Measurements from ENCODE around the gene SETBP1. TPM values are rescaled to one million over a fixed set of nuclear protein-coding genes. Genes with fewer than 3 reads are reported as not detected.

The SETBP1 gene
- total RNA-seq, 1 experiment from 2014 or later: 14.0 TPM

GRCh38 chr18:44682871-44683221 lies 2.2 kb downstream of the SETBP1 start:
- intact Hi-C loops (cut with micrococcal nuclease; ENCODE audit: unreplicated experiment): loop anchor here (5.0 kb wide), 2 partner anchors 214 to 339 kb away; no protein-coding TSS in a partner anchor
- CTCF ChIA-PET: no interaction called here
- Histone ChIP-seq H3K9me3 (ENCODE audit: low read depth, low read length, poor library complexity, severe bottlenecking) (no peaks in the 10 kb centered on the region), H3K27me3 (replicated peaks; ENCODE audit: insufficient read depth, low read depth, low read length, poor library complexity) (peaks cover 5% of the 10 kb centered on the region), H3K27ac (ENCODE audit: low read depth, low read length, poor library complexity, severe bottlenecking) (no peak overlapping the region), H3K4me3 (ENCODE audit: low read depth, low read length, poor library complexity, severe bottlenecking) (no peak overlapping the region), H3K4me1 (ENCODE audit: insufficient read depth, low read length, poor library complexity, severe bottlenecking) (peaks cover 25% of the 10 kb centered on the region), H3K36me3 (ENCODE audit: insufficient read depth, low read length, poor library complexity, severe bottlenecking) (no peaks in the 10 kb centered on the region)
- POLR2A ChIA-PET (ENCODE audit: low non-redundant PET): no interaction called here
- DNase-seq (ENCODE audit: low spot score): no peak
- TF ChIP-seq EZH2 (IDR thresholded peaks at IDR 0.05; ENCODE audit: borderline replicate concordance, low read depth, low read length, poor library complexity, severe bottlenecking): no peak
- TF ChIP-seq CTCF (conservative IDR thresholded peaks at IDR 0.05; ENCODE audit: low read depth, low read length): no peak
- no TSS peak for BruUV-seq (replicated peaks)

GRCh38 chr18:44683556-44683955 lies 2.9 kb downstream of the SETBP1 start:
- no TSS peak for BruUV-seq (replicated peaks)
- no peak for DNase-seq (ENCODE audit: low spot score)
- intact Hi-C loops (cut with micrococcal nuclease; ENCODE audit: unreplicated experiment): loop anchor here (5.0 kb wide), 2 partner anchors 214 to 339 kb away; no protein-coding TSS in a partner anchor
- peaks cover 5% of the 10 kb centered on the region for H3K27me3 ChIP-seq (replicated peaks; ENCODE audit: insufficient read depth, low read depth, low read length, poor library complexity)
- no peak overlapping the region for H3K27ac ChIP-seq (ENCODE audit: low read depth, low read length, poor library complexity, severe bottlenecking)
- H3K9me3 ChIP-seq (ENCODE audit: low read depth, low read length, poor library complexity, severe bottlenecking): no peaks in the 10 kb centered on the region
- H3K4me1 ChIP-seq (ENCODE audit: insufficient read depth, low read length, poor library complexity, severe bottlenecking): peaks cover 25% of the 10 kb centered on the region
- no peak overlapping the region for H3K4me3 ChIP-seq (ENCODE audit: low read depth, low read length, poor library complexity, severe bottlenecking)
- ChIA-PET CTCF (no interaction called here), POLR2A (ENCODE audit: low non-redundant PET) (no interaction called here)
- TF ChIP-seq EZH2 (IDR thresholded peaks at IDR 0.05; ENCODE audit: borderline replicate concordance, low read depth, low read length, poor library complexity, severe bottlenecking) (no peak), CTCF (conservative IDR thresholded peaks at IDR 0.05; ENCODE audit: low read depth, low read length) (no peak)
- H3K36me3 ChIP-seq (ENCODE audit: insufficient read depth, low read length, poor library complexity, severe bottlenecking): no peaks in the 10 kb centered on the region

- no peaks in the 10 kb centered on the region for H3K36me3 ChIP-seq (ENCODE audit: insufficient read depth, low read length, poor library complexity, severe bottlenecking)
- no peak overlapping the region for H3K27ac ChIP-seq (ENCODE audit: low read depth, low read length, poor library complexity, severe bottlenecking)
- no peak overlapping the region for H3K4me3 ChIP-seq (ENCODE audit: low read depth, low read length, poor library complexity, severe bottlenecking)
- ChIA-PET POLR2A (ENCODE audit: low non-redundant PET) (no interaction called here), CTCF (no interaction called here)
- intact Hi-C loops (cut with micrococcal nuclease; ENCODE audit: unreplicated experiment): no loop called here
- no peak for DNase-seq (ENCODE audit: low spot score)
- no peaks in the 10 kb centered on the region for H3K9me3 ChIP-seq (ENCODE audit: low read depth, low read length, poor library complexity, severe bottlenecking)
- H3K4me1 ChIP-seq (ENCODE audit: insufficient read depth, low read length, poor library complexity, severe bottlenecking): peaks cover 25% of the 10 kb centered on the region
- no TSS peak for BruUV-seq (replicated peaks)
- peaks cover 5% of the 10 kb centered on the region for H3K27me3 ChIP-seq (replicated peaks; ENCODE audit: insufficient read depth, low read depth, low read length, poor library complexity)
- no peak for TF ChIP-seq CTCF (conservative IDR thresholded peaks at IDR 0.05; ENCODE audit: low read depth, low read length)
- no peak for TF ChIP-seq EZH2 (IDR thresholded peaks at IDR 0.05; ENCODE audit: borderline replicate concordance, low read depth, low read length, poor library complexity, severe bottlenecking)
These were observed 4.6 kb downstream of the SETBP1 start for GRCh38 chr18:44685296-44685695.
